H54 (cell line): ENCODE results near the gene DIPK1B.

Experiments used
- DNase-seq: peaks from one replicate; pipeline ENCODE4 v3.0.0; 2011; ENCODE audit warnings: low spot score, mixed read lengths; ENCODE audit not compliant: insufficient read length
- FAIRE-seq: peaks from 3 replicates; lab custom pipeline; 2011; peaks lifted over from hg19 to GRCh38; lab: Jason Lieb, UNC
- POLR2A ChIP-seq: IDR thresholded peaks from 2 replicates; pipeline ENCODE4 v1.6.1; 2011; ENCODE audit warnings: low read depth, mild to moderate bottlenecking, low read length

The DIPK1B gene

DNA sequence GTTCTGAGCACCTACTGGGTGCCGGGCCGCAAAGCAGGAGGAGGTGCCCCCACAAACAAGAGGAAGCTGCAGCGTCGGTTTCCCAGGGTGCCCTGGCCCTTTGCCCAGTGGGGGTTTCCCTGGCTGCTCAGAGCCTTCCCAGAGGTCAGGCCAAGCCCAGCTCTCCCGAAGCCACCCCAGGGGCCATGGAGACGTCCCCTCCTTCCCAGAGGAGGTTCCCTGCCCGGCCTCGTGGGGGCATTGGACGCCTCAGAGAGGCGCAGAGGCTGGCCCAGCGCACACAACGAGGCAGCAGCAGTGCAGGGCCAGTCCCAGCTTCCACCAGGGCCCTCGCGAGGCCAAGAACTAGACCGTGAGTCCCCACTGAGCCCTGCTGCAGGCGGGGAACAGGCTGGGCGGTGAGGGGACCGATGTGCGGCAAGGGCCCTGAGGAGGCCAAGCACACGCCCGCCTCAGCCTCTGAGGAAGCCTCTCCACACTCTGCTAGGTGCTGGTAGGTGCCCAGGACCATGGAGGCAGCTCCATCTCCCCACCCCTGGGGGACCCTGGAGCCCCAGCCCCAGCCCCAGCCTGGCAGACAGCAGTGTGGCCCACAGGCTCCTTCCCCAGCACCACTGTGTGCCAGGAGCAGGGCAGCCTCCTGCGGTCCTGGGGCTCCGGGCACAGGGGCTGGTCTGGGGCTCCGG is 7.0 kb downstream of the DIPK1B start:
- no peak for TF ChIP-seq POLR2A
- FAIRE-seq (no peak), DNase-seq (no peak)

GRCh38 chr9:136720251-136720897 is 8.0 kb downstream of the DIPK1B start:
- TF ChIP-seq POLR2A, result no peak
- DNase-seq (no peak), FAIRE-seq (no peak)

DNA sequence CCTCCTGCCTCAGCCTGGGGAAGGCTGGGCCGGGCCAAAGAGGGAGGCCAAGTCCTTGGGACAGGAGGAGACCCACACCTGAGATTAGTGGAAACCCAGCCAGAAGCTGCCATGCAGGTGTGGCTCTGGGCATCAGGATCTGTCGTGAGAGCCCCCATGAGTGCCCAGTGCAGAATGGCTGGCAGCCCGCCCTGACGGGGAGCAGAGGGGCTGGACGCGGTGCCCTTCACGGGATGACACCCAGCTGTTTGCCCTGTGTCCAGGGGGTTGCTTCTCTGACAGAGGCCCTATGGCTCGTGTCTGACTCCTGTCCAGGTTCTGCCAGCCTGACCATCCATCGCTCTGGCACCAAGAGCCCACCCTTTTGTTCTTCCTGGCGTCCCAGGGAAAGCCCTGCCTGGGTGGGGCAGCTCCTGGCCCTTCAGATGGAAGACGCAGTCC is 8.5 kb downstream of the DIPK1B start:
- DNase-seq (no peak), FAIRE-seq (no peak)
- no peak for TF ChIP-seq POLR2A

DNA sequence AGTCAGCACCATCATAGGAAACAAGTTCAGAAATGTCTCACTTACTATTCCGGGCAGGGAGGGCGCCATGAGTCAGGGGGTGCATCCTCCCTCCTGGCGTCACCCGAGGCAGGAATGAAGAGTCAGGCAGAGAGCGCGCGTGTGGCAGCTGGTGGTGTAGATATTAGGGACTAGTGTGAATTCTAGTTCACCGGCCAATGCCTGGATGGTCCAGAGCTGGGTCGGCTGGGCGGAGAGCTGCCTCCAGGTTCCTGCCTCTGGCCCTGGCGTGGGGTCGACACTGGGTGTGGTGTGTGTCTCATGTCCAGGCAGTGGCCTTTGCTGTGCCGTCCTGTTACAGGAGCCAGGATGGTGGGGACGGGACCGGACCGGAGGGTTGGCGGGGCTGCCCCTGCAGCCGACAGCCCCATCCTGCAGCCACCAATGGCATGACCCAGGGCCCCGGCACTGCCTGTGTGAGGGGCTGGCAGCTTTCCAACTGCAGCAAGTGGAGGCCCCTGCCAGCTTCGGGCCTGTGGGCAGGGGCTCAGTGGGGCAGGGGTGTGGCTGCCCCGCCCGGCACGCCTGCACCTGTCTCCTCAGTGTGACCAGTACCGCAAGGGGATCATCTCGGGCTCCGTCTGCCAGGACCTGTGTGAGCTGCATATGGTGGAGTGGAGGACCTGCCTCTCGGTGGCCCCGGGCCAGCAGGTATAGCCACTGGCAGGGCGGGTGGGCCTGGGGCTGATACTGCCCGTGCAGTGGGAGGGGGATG is 9.1 kb downstream of the DIPK1B start:
- FAIRE-seq (no peak), DNase-seq (peak; percentile 94)
- no peak for TF ChIP-seq POLR2A

GRCh38 chr9:136722093-136722968 is 10.0 kb downstream of the DIPK1B start:
- TF ChIP-seq POLR2A, result peak; percentile 34; the same call in 1 of the 2 replicates
- FAIRE-seq (no peak), DNase-seq (no peak)

- FAIRE-seq (no peak), DNase-seq (no peak)
- 0 out of 2 replicates have a peak, but pooled peaks have one; percentile 3 for TF ChIP-seq POLR2A
Measured at GRCh38 chr9:136722969-136723356, 10.6 kb downstream of the DIPK1B start.

DNA sequence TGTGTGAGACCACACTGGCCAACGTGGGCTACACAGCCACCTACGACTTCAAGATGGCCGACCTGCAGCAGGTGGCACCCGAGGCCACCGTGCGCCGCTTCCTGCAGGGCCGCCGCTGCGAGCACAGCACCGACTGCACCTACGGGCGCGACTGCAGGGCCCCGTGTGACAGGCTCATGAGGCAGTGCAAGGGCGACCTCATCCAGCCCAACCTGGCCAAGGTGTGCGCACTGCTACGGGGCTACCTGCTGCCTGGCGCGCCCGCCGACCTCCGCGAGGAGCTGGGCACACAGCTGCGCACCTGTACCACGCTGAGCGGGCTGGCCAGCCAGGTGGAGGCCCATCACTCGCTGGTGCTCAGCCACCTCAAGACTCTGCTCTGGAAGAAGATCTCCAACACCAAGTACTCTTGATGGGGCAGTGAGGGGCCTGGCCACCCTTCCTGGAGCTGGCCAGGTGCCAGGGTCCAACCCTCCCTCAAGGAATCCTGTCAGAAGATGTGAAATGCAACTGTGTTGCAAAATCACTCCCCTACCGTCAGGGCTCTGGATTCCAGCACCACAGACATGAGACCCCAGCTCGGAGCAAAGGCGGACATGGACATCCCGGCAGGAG is 11.1 kb downstream of the DIPK1B start:
- TF ChIP-seq POLR2A, result no peak
- FAIRE-seq (no peak), DNase-seq (no peak)

- FAIRE-seq (no peak), DNase-seq (no peak)
- no peak for TF ChIP-seq POLR2A
Measured at GRCh38 chr9:136723989-136724388, 11.6 kb downstream of the DIPK1B start.

- TF ChIP-seq POLR2A, result no peak
- FAIRE-seq, result no peak
- DNase-seq, result no peak
Measured at GRCh38 chr9:136724772-136725171, 12.4 kb downstream of the DIPK1B start.

DNA sequence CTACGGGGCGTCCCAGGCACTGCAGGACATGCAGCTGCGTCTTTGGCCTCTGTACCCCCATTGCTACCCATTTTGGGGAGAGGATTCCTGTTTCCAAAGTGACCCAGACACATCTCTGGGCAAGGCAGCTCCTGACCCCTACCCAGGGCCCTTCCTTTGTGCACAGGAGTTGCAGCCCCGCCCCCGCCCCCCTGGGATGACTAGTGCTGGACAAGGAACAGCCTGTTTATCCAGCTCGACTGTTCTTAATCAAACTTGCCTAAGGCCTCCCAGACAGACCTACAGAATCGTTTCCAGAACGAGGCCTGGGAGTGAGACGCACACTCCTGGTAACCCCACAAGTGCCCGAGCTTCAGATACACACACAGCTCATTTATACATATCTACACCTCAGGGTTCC is 13.2 kb downstream of the DIPK1B start:
- TF ChIP-seq POLR2A, result no peak
- DNase-seq (no peak), FAIRE-seq (no peak)

GRCh38 chr9:136726118-136726517 is 13.7 kb downstream of the DIPK1B start:
- no peak for FAIRE-seq
- no peak for TF ChIP-seq POLR2A
- no peak for DNase-seq

DNA sequence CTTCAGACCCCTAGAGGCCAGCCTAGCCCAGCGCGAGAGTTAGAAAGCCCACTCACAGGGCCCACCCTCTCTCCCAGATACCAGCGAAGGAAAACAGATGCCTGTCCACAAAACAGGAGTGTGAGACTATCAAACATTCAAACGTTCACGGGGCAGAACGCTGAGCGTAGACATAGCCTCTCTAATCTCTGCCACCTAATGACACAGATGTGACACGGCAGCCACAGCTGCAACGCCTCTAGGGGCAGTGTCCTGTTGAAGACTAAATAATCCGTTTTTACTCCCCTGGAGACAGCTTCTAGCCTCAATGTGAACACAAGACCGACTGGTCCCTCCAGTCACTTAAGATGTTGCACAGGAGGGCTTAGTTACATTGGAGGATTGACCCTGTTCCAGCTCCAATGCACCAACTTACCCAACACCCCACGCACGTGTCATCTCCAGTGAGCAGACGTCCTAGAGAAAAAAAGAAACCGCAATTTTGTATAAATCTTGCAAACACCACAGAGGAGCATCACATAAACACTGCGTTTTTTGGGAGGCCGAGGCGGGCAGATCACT is 14.3 kb downstream of the DIPK1B start:
- DNase-seq, result no peak
- no peak for TF ChIP-seq POLR2A
- no peak for FAIRE-seq
